Mucosa of rectum (tissue), 2 donors: ENCODE measurements around the gene NFIC.
"Not testable (repeated sequence)": the region's sequence is repeated elsewhere in the genome, so short reads cannot be mapped to it uniquely, and the experiment has no call there.

Experiments
- H3K27ac ChIP-seq, 2 donors: one replicate each; pipeline ENCODE4 v1.7.0; 2013; ENCODE audit warnings: inconsistent platforms in 2 of 2, low read depth in 2 of 2, low read length in 2 of 2
- H3K27me3 ChIP-seq, 2 donors: one replicate each; pipeline ENCODE4 v1.7.0; 2013; ENCODE audit warnings: low read length in 2 of 2; ENCODE audit not compliant: control insufficient read depth in 2 of 2, insufficient read depth in 2 of 2
- H3K36me3 ChIP-seq, 2 donors: one replicate each; pipeline ENCODE4 v1.7.0; 2013; ENCODE audit warnings: low read length in 2 of 2; ENCODE audit not compliant: control insufficient read depth in 2 of 2, insufficient read depth in 2 of 2
- H3K4me1 ChIP-seq, 2 donors: one replicate each; pipeline ENCODE4 v1.7.0; 2013; ENCODE audit warnings: low read length in 2 of 2, mild to moderate bottlenecking in 1 of 2; ENCODE audit not compliant: control insufficient read depth in 2 of 2, insufficient read depth in 2 of 2
- H3K4me3 ChIP-seq, 2 donors: one replicate each; pipeline ENCODE4 v1.7.0; 2013; ENCODE audit warnings: low read length in 2 of 2
- H3K9ac ChIP-seq, 2 donors: one replicate each; pipeline ENCODE4 v1.7.0; 2013; ENCODE audit warnings: low read length in 2 of 2, low read depth in 1 of 2, mild to moderate bottlenecking in 1 of 2
- H3K9me3 ChIP-seq, 2 donors: one replicate each; pipeline ENCODE4 v1.7.0; 2013; ENCODE audit warnings: low read length in 2 of 2; ENCODE audit not compliant: control insufficient read depth in 2 of 2
- donor health status: healthy.
- donor health status: Normal muscosa, but diverticular disease.

The NFIC gene

DNA sequence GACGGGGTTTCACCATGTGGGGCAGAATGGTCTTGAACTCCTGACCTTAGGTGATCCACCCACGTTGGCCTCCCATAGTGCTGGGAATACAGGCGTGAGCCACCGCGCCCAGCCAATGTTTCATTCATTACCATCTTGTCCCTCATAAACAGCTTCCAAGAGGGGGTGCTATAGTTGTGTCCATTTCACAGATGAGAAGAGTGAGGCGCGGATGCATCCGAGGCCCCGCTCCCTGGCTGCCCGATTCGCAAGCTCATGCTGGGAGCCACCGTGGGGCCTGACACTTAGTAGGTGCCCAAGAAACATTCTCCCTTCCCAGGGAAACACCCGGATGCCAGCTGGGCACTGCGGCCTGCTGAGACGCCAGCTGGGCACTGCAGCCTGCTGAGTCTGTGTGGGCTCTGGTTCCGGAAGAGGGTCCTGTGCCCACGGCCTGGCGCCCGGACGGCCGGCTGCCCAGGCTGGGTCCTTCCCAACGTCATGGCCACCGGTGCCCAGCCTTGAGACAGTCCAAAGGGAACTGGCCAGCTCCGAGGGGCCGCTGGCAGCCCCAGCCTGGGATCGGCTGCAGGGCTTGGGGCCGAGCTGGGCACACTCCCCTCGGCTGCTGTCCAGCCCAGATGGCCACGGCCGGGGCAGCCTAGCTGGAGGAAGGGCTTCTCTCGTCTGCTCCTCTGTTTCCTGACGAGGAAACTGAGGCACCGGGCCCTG lies 54.7 kb downstream of the NFIC start:
- no peaks in the 10 kb centered on the region for H3K9me3 ChIP-seq
- H3K4me1 ChIP-seq, result no peaks in the 10 kb centered on the region
- H3K27me3 ChIP-seq, result no peaks in the 10 kb centered on the region
- H3K9ac ChIP-seq, result no peak overlapping the region
- no peaks in the 10 kb centered on the region for H3K36me3 ChIP-seq
- no peak overlapping the region for H3K4me3 ChIP-seq
- no peak overlapping the region for H3K27ac ChIP-seq

GRCh38 chr19:3421656-3422055 lies 55.3 kb downstream of the NFIC start:
- H3K4me3 ChIP-seq, H3K27me3 ChIP-seq, H3K27ac ChIP-seq, H3K4me1 ChIP-seq, H3K9ac ChIP-seq, H3K36me3 ChIP-seq, H3K9me3 ChIP-seq: not testable (repeated sequence)

DNA sequence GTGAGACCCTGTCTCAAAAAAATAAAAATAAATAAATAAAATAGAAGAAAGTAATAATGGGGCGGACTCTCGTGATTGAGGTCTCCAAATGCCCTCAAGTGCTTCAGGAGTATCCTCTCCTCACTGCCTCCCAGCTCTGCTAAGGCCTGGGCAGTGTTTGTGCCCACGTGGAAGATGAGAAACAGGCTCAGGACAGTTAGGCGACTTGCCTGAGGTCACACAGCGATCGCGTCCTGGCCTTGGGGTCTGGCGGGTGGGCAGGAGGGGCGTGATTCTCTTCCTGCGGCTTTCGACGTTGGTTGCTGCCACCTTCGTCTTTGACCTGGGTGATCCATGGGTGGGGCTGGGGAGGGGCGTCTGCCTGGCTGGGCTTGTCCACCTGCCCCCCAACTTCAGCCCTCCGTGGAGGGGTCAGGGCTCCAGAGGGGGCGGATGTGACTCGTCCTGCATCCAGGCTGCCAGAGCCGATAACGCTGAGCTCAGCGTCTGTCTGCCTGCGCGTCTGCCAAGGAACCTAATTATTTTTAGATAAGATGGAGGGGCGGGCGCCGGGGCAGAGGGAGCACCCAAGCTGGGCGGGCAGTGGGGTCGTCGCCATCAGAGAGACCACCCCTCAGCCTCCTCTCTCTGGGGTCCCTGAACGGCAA lies 56.9 kb downstream of the NFIC start:
- no peaks in the 10 kb centered on the region for H3K4me1 ChIP-seq
- no peak overlapping the region for H3K27ac ChIP-seq
- no peaks in the 10 kb centered on the region for H3K27me3 ChIP-seq
- no peak overlapping the region for H3K4me3 ChIP-seq
- no peaks in the 10 kb centered on the region for H3K9me3 ChIP-seq
- no peak overlapping the region for H3K9ac ChIP-seq
- peaks cover 4 to 5% of the 10 kb centered on the region in 2 donors for H3K36me3 ChIP-seq

DNA sequence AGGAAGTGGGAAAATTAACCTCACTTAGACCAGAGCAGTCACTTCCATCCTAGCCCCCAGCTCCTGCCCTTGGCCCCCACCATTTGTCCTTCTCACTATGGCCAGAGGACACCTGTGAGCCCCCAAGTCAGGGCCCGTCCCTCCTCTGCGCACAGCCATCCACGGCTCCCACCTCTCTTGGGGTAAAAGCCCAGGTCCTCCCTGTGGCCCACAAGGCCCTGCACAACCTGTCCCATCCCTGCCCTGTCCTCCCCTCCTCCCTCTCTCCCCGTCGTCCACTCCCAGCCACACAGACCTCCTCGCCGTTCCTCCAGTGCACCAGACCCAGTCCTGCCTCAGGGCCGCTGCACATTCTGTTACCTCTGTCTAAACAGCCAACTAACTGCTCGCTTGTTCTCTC lies 60.0 kb downstream of the NFIC start:
- Histone ChIP-seq H3K4me3 (no peak overlapping the region), H3K27me3 (no peaks in the 10 kb centered on the region), H3K9ac (no peak overlapping the region), H3K4me1 (no peaks in the 10 kb centered on the region), H3K27ac (no peak overlapping the region), H3K36me3 (peaks cover 4 to 5% of the 10 kb centered on the region in 2 donors), H3K9me3 (no peaks in the 10 kb centered on the region)

GRCh38 chr19:3430366-3430680 lies 63.9 kb downstream of the NFIC start:
- not testable (repeated sequence) for H3K27me3 ChIP-seq, H3K9me3 ChIP-seq, H3K9ac ChIP-seq, H3K4me3 ChIP-seq
- Histone ChIP-seq H3K36me3 (peaks cover 13 to 19% of the 10 kb centered on the region in 2 donors), H3K4me1 (peaks cover 8 to 11% of the 10 kb centered on the region in 2 donors), H3K27ac (peak overlapping the region; percentile 38 to 66)

DNA sequence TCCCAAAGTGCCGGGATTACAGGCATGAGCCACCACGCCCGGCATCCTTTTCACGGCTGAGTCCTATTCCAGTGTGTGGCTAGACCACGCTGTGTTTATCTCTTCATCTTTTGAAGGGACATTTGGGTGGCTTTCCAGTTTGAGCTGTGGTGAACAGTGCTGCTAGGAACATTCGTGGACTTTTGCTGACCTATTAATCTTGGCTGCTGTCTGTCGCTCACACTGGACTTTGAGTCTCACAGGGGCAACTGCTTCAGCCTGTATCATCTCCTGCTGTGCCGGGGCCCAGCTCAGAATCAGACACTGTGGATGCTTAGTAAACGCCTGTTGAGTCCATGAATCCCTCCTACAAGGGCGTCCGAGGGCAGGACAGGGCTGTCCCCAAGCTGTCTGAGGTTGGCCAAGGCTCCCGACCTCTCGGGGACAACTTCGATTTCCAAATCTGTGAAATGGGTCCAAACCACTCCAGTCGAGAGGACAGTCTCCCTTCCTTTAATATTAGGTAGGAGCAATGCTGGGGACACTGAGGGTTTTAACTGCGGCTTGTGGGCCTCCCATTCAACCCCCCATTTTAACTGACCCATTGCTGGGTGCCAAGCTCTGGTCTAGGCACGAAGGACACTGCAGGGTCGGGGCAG lies 65.5 kb downstream of the NFIC start:
- Histone ChIP-seq H3K36me3 (peaks cover 8 to 18% of the 10 kb centered on the region in 2 donors), H3K9ac (no peak overlapping the region), H3K9me3 (no peaks in the 10 kb centered on the region), H3K4me1 (peaks cover 10 to 13% of the 10 kb centered on the region in 2 donors), H3K27me3 (no peaks in the 10 kb centered on the region), H3K27ac (no peak overlapping the region), H3K4me3 (no peak overlapping the region)

DNA sequence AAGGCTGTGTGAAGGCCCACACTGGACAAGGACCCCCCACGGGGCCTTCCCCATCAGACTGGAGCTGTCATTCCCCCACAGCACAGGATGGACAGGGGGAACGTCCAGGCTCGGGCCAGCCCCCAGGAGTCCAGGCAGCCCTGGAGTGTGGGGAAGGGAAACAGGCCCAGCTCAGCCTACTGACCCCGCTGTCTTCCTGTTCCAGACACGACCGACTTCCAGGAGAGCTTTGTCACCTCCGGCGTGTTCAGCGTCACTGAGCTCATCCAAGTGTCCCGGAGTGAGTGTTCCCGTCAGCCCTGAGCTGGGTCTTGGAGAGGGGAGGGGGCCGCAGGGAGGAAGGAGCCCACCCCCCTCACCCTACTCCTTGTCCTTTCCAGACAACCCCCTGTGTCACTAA lies 66.9 kb downstream of the NFIC start:
- peaks cover 10 to 13% of the 10 kb centered on the region in 2 donors for H3K4me1 ChIP-seq
- H3K27me3 ChIP-seq, result no peaks in the 10 kb centered on the region
- H3K27ac ChIP-seq, result no peak overlapping the region
- no peak overlapping the region for H3K9ac ChIP-seq
- peaks cover 11 to 18% of the 10 kb centered on the region in 2 donors for H3K36me3 ChIP-seq
- no peaks in the 10 kb centered on the region for H3K9me3 ChIP-seq
- H3K4me3 ChIP-seq, result no peak overlapping the region

GRCh38 chr19:3433805-3434540 lies 67.6 kb downstream of the NFIC start:
- no peak overlapping the region for H3K4me3 ChIP-seq
- peaks cover 10 to 13% of the 10 kb centered on the region in 2 donors for H3K4me1 ChIP-seq
- H3K9ac ChIP-seq, result peak overlapping the region in 1 of 2 donors; percentile 76
- H3K27ac ChIP-seq, result peak overlapping the region; percentile 82 to 88
- H3K9me3 ChIP-seq, result no peaks in the 10 kb centered on the region
- H3K36me3 ChIP-seq, result peaks cover 11 to 21% of the 10 kb centered on the region in 2 donors
- H3K27me3 ChIP-seq, result no peaks in the 10 kb centered on the region

- H3K9me3 ChIP-seq, result no peaks in the 10 kb centered on the region
- no peaks in the 10 kb centered on the region for H3K27me3 ChIP-seq
- H3K4me3 ChIP-seq, result peak overlapping the region; percentile 85 to 87
- peaks cover 11 to 21% of the 10 kb centered on the region in 2 donors for H3K36me3 ChIP-seq
- H3K4me1 ChIP-seq, result peaks cover 10 to 13% of the 10 kb centered on the region in 2 donors
- H3K9ac ChIP-seq, result peak overlapping the region; percentile 76 to 79
- peak overlapping the region; percentile 82 to 88 for H3K27ac ChIP-seq
Measured at GRCh38 chr19:3434630-3435553, 68.5 kb downstream of the NFIC start.
